Kidney epithelial cell (primary cell): Measurements from ENCODE around the gene TNFRSF18. TPM values are rescaled to one million over a fixed set of nuclear protein-coding genes. Genes with fewer than 3 reads are reported as not detected.
A peak's percentile ranks its signal among the peaks of the same experiment; 100 is the strongest.

Experiments
- DNase-seq: peaks from one replicate; pipeline ENCODE4 v3.0.0-alpha.2; 2010; ENCODE audit warnings: low read depth
- H3K27me3 ChIP-seq: 2 replicates; pipeline ENCODE4 v1.6.0; 2011; ENCODE audit warnings: low read length; ENCODE audit not compliant: control insufficient read depth, insufficient read depth
- H3K36me3 ChIP-seq: 2 replicates; pipeline ENCODE4 v1.5.1; 2011; ENCODE audit warnings: low read length; ENCODE audit not compliant: control insufficient read depth, insufficient read depth
- H3K4me3 ChIP-seq: 2 replicates; pipeline ENCODE4 v1.5.1; 2011; ENCODE audit warnings: low read depth, mild to moderate bottlenecking, control low read depth, low read length
- CTCF ChIP-seq: IDR thresholded peaks from 2 replicates; pipeline ENCODE4 v1.5.1; 2011; ENCODE audit warnings: mild to moderate bottlenecking, moderate library complexity, low read length, control low read depth, inconsistent platforms; ENCODE audit not compliant: insufficient read depth, poor library complexity, severe bottlenecking
- total RNA-seq: library from RNA; depleted of rRNA; stranded (reverse); fragments of >200 nt; gene quantifications from 2 replicates; pipeline ENCODE4 v1.2.3, GENCODE V29; 2015

Gene TNFRSF18
- total RNA-seq, 1 donor from 2014 or later, result 0.67 TPM

GRCh38 chr1:1163538-1164070 is 42.8 kb downstream of the TNFRSF18 start:
- Histone ChIP-seq H3K36me3 (no peaks in the 10 kb centered on the region), H3K27me3 (no peaks in the 10 kb centered on the region), H3K4me3 (peak overlapping the region; percentile 63)
- no peak for TF ChIP-seq CTCF
- DNase-seq, result no peak

GRCh38 chr1:1162597-1163537 is 43.5 kb downstream of the TNFRSF18 start:
- H3K36me3 ChIP-seq, result no peaks in the 10 kb centered on the region
- no peak for TF ChIP-seq CTCF
- peak overlapping the region; percentile 63 for H3K4me3 ChIP-seq
- DNase-seq, result no peak
- no peaks in the 10 kb centered on the region for H3K27me3 ChIP-seq

- no peak for TF ChIP-seq CTCF
- H3K36me3 ChIP-seq, result no peaks in the 10 kb centered on the region
- no peak for DNase-seq
- H3K4me3 ChIP-seq, result no peak overlapping the region
- no peaks in the 10 kb centered on the region for H3K27me3 ChIP-seq
These were observed 44.7 kb downstream of the TNFRSF18 start for GRCh38 chr1:1161683-1162079.

- no peak for DNase-seq
- Histone ChIP-seq H3K27me3 (no peaks in the 10 kb centered on the region), H3K4me3 (no peak overlapping the region), H3K36me3 (no peaks in the 10 kb centered on the region)
- TF ChIP-seq CTCF, result no peak
These were observed 45.2 kb downstream of the TNFRSF18 start for GRCh38 chr1:1161078-1161682.

- TF ChIP-seq CTCF, result no peak
- H3K36me3 ChIP-seq, result no peaks in the 10 kb centered on the region
- no peak overlapping the region for H3K4me3 ChIP-seq
- no peak for DNase-seq
- H3K27me3 ChIP-seq, result no peaks in the 10 kb centered on the region
These were observed 46.0 kb downstream of the TNFRSF18 start for GRCh38 chr1:1160281-1160930.
